DND-41 (cell line): ENCODE results near the gene CCDC81.

ENCODE experiments used
- EZH2 ChIP-seq: IDR thresholded peaks from 3 replicates; pipeline ENCODE4 v1.6.1; 2012; ENCODE audit warnings: borderline replicate concordance, low read depth, mild to moderate bottlenecking, moderate library complexity, low read length, inconsistent platforms; ENCODE audit not compliant: severe bottlenecking
- TF ChIP-seq, protein P1 (sequence below): IDR thresholded peaks from 2 replicates; pipeline ENCODE4 v1.5.1; 2012; ENCODE audit warnings: borderline replicate concordance, low read length, moderate library complexity, mild to moderate bottlenecking; ENCODE audit not compliant: poor library complexity, severe bottlenecking; ENCODE audit errors: extremely low read depth

DNA sequence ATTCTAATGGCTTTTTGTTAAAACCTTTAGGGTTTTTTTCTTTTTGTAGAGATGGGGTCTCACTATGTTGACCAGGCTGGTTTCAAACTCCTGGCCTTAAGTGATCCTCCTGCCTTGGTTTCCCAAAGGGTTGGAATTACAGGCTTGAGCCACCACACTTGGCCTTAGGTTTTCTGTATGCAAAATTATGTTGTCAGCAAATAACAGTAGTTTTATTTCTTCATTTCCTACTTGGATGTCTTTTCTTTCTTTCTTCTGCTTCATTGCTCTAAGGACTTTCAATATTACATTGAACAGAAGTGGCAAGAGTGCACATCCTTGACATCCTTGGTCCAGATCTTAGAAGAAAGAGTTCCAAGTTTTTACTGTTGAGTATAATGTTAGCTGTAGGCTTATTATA, 52.8 kb downstream of the CCDC81 start:
- TF ChIP-seq, protein P1, sequence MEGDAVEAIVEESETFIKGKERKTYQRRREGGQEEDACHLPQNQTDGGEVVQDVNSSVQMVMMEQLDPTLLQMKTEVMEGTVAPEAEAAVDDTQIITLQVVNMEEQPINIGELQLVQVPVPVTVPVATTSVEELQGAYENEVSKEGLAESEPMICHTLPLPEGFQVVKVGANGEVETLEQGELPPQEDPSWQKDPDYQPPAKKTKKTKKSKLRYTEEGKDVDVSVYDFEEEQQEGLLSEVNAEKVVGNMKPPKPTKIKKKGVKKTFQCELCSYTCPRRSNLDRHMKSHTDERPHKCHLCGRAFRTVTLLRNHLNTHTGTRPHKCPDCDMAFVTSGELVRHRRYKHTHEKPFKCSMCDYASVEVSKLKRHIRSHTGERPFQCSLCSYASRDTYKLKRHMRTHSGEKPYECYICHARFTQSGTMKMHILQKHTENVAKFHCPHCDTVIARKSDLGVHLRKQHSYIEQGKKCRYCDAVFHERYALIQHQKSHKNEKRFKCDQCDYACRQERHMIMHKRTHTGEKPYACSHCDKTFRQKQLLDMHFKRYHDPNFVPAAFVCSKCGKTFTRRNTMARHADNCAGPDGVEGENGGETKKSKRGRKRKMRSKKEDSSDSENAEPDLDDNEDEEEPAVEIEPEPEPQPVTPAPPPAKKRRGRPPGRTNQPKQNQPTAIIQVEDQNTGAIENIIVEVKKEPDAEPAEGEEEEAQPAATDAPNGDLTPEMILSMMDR, result no peak
- no peak for TF ChIP-seq EZH2
